Breast epithelium (tissue), 3 donors: Measurements from ENCODE around the gene SMDT1.
"Not testable (repeated sequence)": the region's sequence is repeated elsewhere in the genome, so short reads cannot be mapped to it uniquely, and the experiment has no call there.

Experiments
- POLR2A ChIP-seq: fragments of 450-650 bp; IDR thresholded peaks from one replicate; pipeline ENCODE4 v1.6.1; 2016; ENCODE audit warnings: antibody characterized with exemption, mild to moderate bottlenecking, moderate library complexity
- POLR2AphosphoS5 ChIP-seq, 3 donors: sonication (generic); formaldehyde crosslinking; IDR thresholded peaks; one replicate each; pipeline ENCODE4 v1.6.1; 2017; ENCODE audit warnings: antibody characterized with exemption in 3 of 3
- TF ChIP-seq, protein P1 (sequence below), 3 donors: fragments of 450-650 bp; IDR thresholded peaks; one replicate each; pipeline ENCODE4 v1.5.1; 2016 to 2017; ENCODE audit warnings: antibody characterized with exemption in 3 of 3, mild to moderate bottlenecking in 3 of 3, moderate library complexity in 3 of 3

DNA sequence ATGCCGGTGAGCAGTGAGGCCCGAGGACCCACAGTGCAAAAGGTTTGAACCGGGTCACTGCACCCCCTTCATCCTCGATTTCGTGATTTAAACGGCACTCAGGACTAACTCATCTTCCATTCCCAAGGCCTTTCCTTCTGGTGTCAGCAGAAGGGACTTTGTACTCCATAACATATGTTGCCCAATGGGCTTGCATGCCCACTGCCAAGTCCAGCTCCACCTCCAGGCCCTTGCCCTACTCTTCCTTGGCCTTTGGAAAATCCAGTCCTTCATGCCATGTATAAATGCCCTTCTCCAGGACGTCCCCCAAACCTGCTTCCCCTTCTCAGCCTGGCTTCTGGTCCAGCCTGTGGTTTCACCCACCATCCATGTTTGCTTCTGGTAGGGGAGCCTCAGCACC is 50.7 kb downstream of the SMDT1 start:
- TF ChIP-seq POLR2A; POLR2AphosphoS5 (IDR thresholded peaks at IDR 0.05): not testable (repeated sequence)
- TF ChIP-seq, protein P1, sequence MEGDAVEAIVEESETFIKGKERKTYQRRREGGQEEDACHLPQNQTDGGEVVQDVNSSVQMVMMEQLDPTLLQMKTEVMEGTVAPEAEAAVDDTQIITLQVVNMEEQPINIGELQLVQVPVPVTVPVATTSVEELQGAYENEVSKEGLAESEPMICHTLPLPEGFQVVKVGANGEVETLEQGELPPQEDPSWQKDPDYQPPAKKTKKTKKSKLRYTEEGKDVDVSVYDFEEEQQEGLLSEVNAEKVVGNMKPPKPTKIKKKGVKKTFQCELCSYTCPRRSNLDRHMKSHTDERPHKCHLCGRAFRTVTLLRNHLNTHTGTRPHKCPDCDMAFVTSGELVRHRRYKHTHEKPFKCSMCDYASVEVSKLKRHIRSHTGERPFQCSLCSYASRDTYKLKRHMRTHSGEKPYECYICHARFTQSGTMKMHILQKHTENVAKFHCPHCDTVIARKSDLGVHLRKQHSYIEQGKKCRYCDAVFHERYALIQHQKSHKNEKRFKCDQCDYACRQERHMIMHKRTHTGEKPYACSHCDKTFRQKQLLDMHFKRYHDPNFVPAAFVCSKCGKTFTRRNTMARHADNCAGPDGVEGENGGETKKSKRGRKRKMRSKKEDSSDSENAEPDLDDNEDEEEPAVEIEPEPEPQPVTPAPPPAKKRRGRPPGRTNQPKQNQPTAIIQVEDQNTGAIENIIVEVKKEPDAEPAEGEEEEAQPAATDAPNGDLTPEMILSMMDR (IDR thresholded peaks at IDR 0.05), result not testable (repeated sequence)
